ENCODE results near the gene BCAM.

DNA sequence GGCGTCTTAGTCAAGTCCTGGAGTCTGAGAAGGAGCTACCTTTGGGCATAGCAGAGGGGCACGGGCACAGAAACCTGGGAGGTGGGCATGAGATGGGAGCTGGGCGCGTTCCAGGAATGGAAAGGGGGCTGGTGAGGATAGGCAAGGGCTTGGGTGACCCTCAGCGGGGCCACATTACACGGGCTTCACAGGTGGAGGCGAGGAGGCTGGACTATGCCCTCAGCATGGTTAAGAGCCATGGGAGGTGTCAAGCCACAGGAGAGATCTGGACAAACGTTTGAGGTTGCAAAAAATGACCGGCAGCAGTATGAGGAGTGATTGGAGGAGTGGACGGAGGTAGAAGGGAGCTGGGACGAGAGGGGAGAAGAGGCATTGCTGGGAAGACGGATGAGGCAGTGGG lies 58.7 kb downstream of the BCAM start:
- TF ChIP-seq TAF1 (IDR thresholded peaks at IDR 0.05; ENCODE audit: borderline replicate concordance, insufficient read depth, low read length) (no peak), POLR2AphosphoS5 (IDR thresholded peaks at IDR 0.05; ENCODE audit: low read depth, low read length) (no peak), SIN3A (IDR thresholded peaks at IDR 0.05; ENCODE audit: borderline replicate concordance, insufficient read depth, low read length) (no peak)
